ENCODE results near the gene BHLHA15. TPM values are rescaled to one million over a fixed set of nuclear protein-coding genes. Genes with fewer than 3 reads are reported as not detected.

BHLHA15 gene
- total RNA-seq, 4 donors from 2014 or later = 2.0 to 7.3 TPM; not detected in 2

GRCh38 chr7:98204670-98205069, 6.6 kb upstream of the BHLHA15 start:
- no peak for DNase-seq
- Histone ChIP-seq H3K4me3 (no peak overlapping the region), H3K9me3 (no peaks in the 10 kb centered on the region), H3K27me3 (no peaks in the 10 kb centered on the region), H3K4me1 (peaks cover 0 to 9% (median 0%) of the 10 kb centered on the region in 4 donors), H3K27ac (no peak overlapping the region), H3K36me3 (peaks cover 0 to 28% (median 10%) of the 10 kb centered on the region in 4 donors)
- intact Hi-C loops (cut with DNase I; ENCODE audit: low total_unique reads) = no loop called here
- in situ Hi-C loops (cut with MboI; ENCODE audit: low pct_ligation_motif_present in 1 of 4, low pct_unique_long_range_greater_than_20kb in 1 of 4, low sequenced_read_pairs in 3 of 4) = no loop called here
- no peak for TF ChIP-seq CTCF (IDR thresholded peaks at IDR 0.05)
- no peak for TF ChIP-seq EP300 (IDR thresholded peaks at IDR 0.05; ENCODE audit: low read depth)
- TF ChIP-seq POLR2A (IDR thresholded peaks at IDR 0.05) = no peak
- no peak for TF ChIP-seq POLR2AphosphoS5 (IDR thresholded peaks at IDR 0.05)
- 89 to 90% methylated on average over 2 to 11 of the region's 11 CpGs for WGBS, 2 donors (ENCODE audit: low coverage in 1 of 2)

GRCh38 chr7:98205162-98205845, 5.9 kb upstream of the BHLHA15 start:
- no peak for DNase-seq

GRCh38 chr7:98206451-98207330, 4.5 kb upstream of the BHLHA15 start:
- Histone ChIP-seq H3K36me3 (peaks cover 0 to 28% (median 10%) of the 10 kb centered on the region in 4 donors), H3K4me3 (no peak overlapping the region), H3K27ac (no peak overlapping the region), H3K27me3 (peaks cover 10% of the 10 kb centered on the region), H3K4me1 (peaks cover 0 to 18% (median 10%) of the 10 kb centered on the region in 4 donors), H3K9me3 (no peaks in the 10 kb centered on the region)
- no peak for DNase-seq
- 93% methylated on average over 39 of the region's 47 CpGs; no CpG with 5 or more reads in 1 of the 2 donors for WGBS, 2 donors (ENCODE audit: low coverage in 1 of 2)
- intact Hi-C loops (cut with DNase I; ENCODE audit: low total_unique reads) = no loop called here
- in situ Hi-C loops (cut with MboI; ENCODE audit: low pct_ligation_motif_present in 1 of 4, low pct_unique_long_range_greater_than_20kb in 1 of 4, low sequenced_read_pairs in 3 of 4) = no loop called here
- TF ChIP-seq EP300 (IDR thresholded peaks at IDR 0.05; ENCODE audit: low read depth) = no peak
- TF ChIP-seq POLR2AphosphoS5 (IDR thresholded peaks at IDR 0.05) = no peak
- no peak for TF ChIP-seq POLR2A (IDR thresholded peaks at IDR 0.05)
- TF ChIP-seq CTCF (IDR thresholded peaks at IDR 0.05) = no peak

More at GRCh38 chr7:98205162-98205845, 5.9 kb upstream of the BHLHA15 start:
- H3K36me3 ChIP-seq = peaks cover 0 to 28% (median 10%) of the 10 kb centered on the region in 4 donors
- no peak overlapping the region for H3K4me3 ChIP-seq
- in situ Hi-C loops (cut with MboI; ENCODE audit: low pct_ligation_motif_present in 1 of 4, low pct_unique_long_range_greater_than_20kb in 1 of 4, low sequenced_read_pairs in 3 of 4) (no loop called here), intact Hi-C loops (cut with DNase I; ENCODE audit: low total_unique reads) (no loop called here)
- no peaks in the 10 kb centered on the region for H3K9me3 ChIP-seq
- no peak overlapping the region for H3K27ac ChIP-seq
- no peak for TF ChIP-seq EP300 (IDR thresholded peaks at IDR 0.05; ENCODE audit: low read depth)
- TF ChIP-seq POLR2A (IDR thresholded peaks at IDR 0.05) = no peak
- no peak for TF ChIP-seq POLR2AphosphoS5 (IDR thresholded peaks at IDR 0.05)
- TF ChIP-seq CTCF (IDR thresholded peaks at IDR 0.05) = no peak
- 94 to 95% methylated on average over 13 to 47 of the region's 47 CpGs for WGBS, 2 donors (ENCODE audit: low coverage in 1 of 2)
- peaks cover 0 to 9% (median under 1%) of the 10 kb centered on the region in 4 donors for H3K4me1 ChIP-seq
- peaks cover under 1% of the 10 kb centered on the region for H3K27me3 ChIP-seq

Data from transverse colon (tissue), 4 donors.